ENCODE results near the gene MSLN.

The MSLN gene

GRCh38 chr16:800834-801511, 40.4 kb downstream of the MSLN start:
- TF ChIP-seq CTCF (conservative IDR thresholded peaks at IDR 0.05; ENCODE audit: low read length), result no peak
- H3K4me3 ChIP-seq (ENCODE audit: low read length), result no peak overlapping the region
- DNase-seq (ENCODE audit: low read depth), result no peak

GRCh38 chr16:801584-802363, 41.2 kb downstream of the MSLN start:
- H3K4me3 ChIP-seq (ENCODE audit: low read length), result no peak overlapping the region
- no peak for TF ChIP-seq CTCF (conservative IDR thresholded peaks at IDR 0.05; ENCODE audit: low read length)
- no peak for DNase-seq (ENCODE audit: low read depth)

- DNase-seq (ENCODE audit: low read depth), result no peak
- H3K4me3 ChIP-seq (ENCODE audit: low read length), result no peak overlapping the region
- no peak for TF ChIP-seq CTCF (conservative IDR thresholded peaks at IDR 0.05; ENCODE audit: low read length)
Observed at GRCh38 chr16:802461-802860, 41.9 kb downstream of the MSLN start.

- no peak for TF ChIP-seq CTCF (conservative IDR thresholded peaks at IDR 0.05; ENCODE audit: low read length)
- no peak for DNase-seq (ENCODE audit: low read depth)
- H3K4me3 ChIP-seq (ENCODE audit: low read length), result no peak overlapping the region
Observed at GRCh38 chr16:802914-803753, 42.6 kb downstream of the MSLN start.

GRCh38 chr16:803754-804080, 43.2 kb downstream of the MSLN start:
- DNase-seq (ENCODE audit: low read depth), result no peak
- TF ChIP-seq CTCF (conservative IDR thresholded peaks at IDR 0.05; ENCODE audit: low read length), result no peak
- no peak overlapping the region for H3K4me3 ChIP-seq (ENCODE audit: low read length)

- no peak for TF ChIP-seq CTCF (conservative IDR thresholded peaks at IDR 0.05; ENCODE audit: low read length)
- no peak for DNase-seq (ENCODE audit: low read depth)
- no peak overlapping the region for H3K4me3 ChIP-seq (ENCODE audit: low read length)
Observed at GRCh38 chr16:804193-805048, 43.9 kb downstream of the MSLN start.
